ENCODE results near the gene KIF26B. TPM values are rescaled to one million over a fixed set of nuclear protein-coding genes. Genes with fewer than 3 reads are reported as not detected.

KIF26B gene
- total RNA-seq, 1 experiment from 2014 or later: 1.2 TPM

DNA sequence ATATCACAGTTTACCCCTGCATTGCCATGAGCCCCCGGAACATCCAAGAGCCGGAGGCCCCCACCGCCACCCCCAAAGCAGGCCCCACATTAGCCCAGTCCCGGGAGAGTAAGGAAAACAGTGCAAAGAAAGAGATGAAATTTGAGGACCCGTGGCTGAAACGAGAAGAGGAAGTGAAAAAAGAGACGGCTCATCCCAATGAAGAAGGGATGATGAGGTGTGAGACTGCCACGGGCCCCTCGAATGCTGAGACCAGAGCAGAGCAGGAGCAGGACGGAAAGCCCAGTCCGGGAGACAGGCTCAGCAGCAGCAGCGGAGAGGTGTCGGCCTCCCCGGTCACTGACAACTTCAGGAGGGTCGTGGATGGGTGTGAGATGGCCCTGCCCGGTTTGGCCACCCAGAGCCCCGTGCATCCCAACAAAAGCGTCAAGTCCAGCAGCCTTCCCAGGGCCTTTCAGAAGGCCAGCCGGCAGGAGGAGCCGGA lies 532.4 kb downstream of the KIF26B start (continued):
- TF ChIP-seq CREB1 (CRISPR knock-in tag; IDR thresholded peaks at IDR 0.05) (no peak), JAZF1 (CRISPR knock-in tag; IDR thresholded peaks at IDR 0.05) (no peak)

DNA sequence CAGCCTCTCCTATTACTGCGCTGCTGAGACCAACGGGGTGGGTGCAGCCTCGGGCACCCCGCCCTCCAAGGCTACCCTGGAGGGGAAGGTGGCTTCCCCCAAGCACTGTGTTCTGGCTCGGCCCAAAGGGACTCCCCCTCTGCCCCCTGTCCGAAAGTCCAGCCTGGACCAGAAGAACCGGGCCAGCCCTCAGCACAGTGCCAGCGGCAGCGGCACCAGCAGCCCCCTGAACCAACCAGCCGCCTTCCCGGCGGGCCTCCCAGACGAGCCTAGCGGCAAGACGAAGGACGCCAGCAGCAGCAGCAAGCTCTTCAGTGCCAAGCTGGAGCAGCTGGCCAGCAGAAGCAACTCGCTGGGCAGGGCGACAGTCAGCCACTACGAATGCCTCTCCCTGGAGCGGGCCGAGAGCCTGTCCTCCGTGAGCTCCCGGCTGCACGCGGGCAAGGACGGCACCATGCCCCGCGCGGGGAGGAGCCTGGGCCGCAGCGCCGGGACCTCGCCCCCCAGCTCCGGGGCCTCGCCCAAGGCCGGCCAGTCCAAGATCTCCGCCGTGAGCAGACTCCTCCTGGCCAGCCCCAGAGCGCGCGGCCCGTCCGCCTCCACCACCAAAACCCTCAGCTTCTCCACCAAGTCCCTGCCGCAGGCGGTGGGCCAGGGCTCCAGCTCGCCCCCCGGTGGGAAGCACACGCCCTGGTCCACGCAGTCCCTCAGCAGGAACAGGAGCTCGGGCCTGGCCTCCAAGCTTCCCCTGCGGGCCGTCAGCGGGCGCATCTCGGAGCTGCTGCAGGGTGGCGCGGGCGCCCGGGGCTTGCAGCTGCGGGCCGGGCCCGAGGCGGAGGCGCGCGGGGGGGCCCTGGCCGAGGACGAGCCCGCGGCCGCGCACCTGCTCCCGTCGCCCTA lies 533.1 kb downstream of the KIF26B start:
- no peaks in the 10 kb centered on the region for H3K36me3 Mint-ChIP-seq
- peak overlapping the region; percentile 47 for H3K4me3 Mint-ChIP-seq
- ChIA-PET POLR2A (interaction anchor here (0.6 kb wide), 1 partner anchor 810 kb away, joined by 3 read pairs; no protein-coding TSS in a partner anchor), CTCF (interaction anchor here (0.5 to 1.7 kb wide), 16 partner anchors 10 to 535 kb away, joined by 3 to 9 read pairs (median 4); partner anchors contain the start of gene KIF26B)
- DNase-seq (ENCODE audit: low spot score) (peak; percentile 61), ATAC-seq (peak; percentile 73)
- TF ChIP-seq, protein P1, sequence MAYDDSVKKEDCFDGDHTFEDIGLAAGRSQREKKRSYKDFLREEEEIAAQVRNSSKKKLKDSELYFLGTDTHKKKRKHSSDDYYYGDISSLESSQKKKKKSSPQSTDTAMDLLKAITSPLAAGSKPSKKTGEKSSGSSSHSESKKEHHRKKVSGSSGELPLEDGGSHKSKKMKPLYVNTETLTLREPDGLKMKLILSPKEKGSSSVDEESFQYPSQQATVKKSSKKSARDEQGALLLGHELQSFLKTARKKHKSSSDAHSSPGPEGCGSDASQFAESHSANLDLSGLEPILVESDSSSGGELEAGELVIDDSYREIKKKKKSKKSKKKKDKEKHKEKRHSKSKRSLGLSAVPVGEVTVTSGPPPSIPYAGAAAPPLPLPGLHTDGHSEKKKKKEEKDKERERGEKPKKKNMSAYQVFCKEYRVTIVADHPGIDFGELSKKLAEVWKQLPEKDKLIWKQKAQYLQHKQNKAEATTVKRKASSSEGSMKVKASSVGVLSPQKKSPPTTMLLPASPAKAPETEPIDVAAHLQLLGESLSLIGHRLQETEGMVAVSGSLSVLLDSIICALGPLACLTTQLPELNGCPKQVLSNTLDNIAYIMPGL (CRISPR knock-in tag; IDR thresholded peaks at IDR 0.05): 0 out of 2 replicates have a peak, but pooled peaks have one; percentile 28
- TF ChIP-seq ZNF423 (CRISPR knock-in tag; IDR thresholded peaks at IDR 0.05) (no peak), ETV6 (CRISPR knock-in tag; IDR thresholded peaks at IDR 0.05) (0 out of 2 replicates have a peak, but pooled peaks have one; percentile 56)
- no peaks in the 10 kb centered on the region for H3K9me3 Mint-ChIP-seq
- H3K27ac Mint-ChIP-seq: no peak overlapping the region
- H3K4me1 Mint-ChIP-seq: no peaks in the 10 kb centered on the region
- peaks cover 21% of the 10 kb centered on the region for H3K27me3 Mint-ChIP-seq (ENCODE audit: low read depth)

DNA sequence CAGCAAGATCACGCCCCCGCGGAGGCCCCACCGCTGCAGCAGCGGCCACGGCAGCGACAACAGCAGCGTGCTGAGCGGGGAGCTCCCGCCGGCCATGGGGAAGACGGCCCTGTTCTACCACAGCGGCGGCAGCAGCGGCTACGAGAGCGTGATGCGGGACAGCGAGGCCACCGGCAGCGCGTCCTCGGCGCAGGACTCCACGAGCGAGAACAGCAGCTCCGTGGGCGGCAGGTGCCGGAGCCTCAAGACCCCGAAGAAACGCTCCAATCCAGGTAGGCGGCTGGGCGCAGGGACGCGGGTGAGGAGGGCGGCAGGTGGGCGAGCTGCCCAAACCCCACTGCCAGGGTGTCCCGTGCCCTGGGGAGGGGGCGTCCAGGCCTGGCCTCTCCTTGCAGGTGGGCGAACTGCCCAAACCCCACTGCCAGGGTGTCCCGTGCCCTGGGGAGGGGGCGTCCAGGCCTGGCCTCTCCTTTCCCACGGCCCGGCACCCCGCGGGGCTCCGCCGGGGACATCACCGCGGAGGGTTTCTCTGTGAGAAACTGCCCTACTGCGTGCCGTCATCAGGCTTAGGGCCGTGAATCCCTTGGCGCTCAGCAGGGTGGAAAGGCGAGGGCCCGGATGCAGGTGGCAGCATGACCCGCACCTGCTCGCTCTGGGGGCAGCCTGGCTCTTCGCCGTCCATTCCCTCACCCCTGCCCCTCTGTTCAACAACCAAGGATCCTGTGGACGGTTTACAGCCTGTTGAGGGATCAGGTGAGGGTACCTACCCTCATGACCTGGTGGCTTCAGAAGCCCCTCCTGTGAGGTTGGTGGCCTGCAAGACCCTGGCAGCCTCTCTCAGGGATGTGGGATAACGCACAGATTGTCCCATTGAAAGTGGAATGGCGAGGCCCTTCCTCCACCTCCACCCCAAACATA lies 534.0 kb downstream of the KIF26B start:
- peak overlapping the region; percentile 20; the same call in 1 of the 2 replicates for H3K4me3 Mint-ChIP-seq
- TF ChIP-seq ZNF317 (CRISPR knock-in tag; IDR thresholded peaks at IDR 0.05; ENCODE audit: borderline replicate concordance, low read depth): no peak
- TF ChIP-seq, protein P2, sequence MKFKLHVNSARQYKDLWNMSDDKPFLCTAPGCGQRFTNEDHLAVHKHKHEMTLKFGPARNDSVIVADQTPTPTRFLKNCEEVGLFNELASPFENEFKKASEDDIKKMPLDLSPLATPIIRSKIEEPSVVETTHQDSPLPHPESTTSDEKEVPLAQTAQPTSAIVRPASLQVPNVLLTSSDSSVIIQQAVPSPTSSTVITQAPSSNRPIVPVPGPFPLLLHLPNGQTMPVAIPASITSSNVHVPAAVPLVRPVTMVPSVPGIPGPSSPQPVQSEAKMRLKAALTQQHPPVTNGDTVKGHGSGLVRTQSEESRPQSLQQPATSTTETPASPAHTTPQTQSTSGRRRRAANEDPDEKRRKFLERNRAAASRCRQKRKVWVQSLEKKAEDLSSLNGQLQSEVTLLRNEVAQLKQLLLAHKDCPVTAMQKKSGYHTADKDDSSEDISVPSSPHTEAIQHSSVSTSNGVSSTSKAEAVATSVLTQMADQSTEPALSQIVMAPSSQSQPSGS (CRISPR knock-in tag; IDR thresholded peaks at IDR 0.05; ENCODE audit: borderline replicate concordance, low read depth): no peak
- TF ChIP-seq, protein P3, sequence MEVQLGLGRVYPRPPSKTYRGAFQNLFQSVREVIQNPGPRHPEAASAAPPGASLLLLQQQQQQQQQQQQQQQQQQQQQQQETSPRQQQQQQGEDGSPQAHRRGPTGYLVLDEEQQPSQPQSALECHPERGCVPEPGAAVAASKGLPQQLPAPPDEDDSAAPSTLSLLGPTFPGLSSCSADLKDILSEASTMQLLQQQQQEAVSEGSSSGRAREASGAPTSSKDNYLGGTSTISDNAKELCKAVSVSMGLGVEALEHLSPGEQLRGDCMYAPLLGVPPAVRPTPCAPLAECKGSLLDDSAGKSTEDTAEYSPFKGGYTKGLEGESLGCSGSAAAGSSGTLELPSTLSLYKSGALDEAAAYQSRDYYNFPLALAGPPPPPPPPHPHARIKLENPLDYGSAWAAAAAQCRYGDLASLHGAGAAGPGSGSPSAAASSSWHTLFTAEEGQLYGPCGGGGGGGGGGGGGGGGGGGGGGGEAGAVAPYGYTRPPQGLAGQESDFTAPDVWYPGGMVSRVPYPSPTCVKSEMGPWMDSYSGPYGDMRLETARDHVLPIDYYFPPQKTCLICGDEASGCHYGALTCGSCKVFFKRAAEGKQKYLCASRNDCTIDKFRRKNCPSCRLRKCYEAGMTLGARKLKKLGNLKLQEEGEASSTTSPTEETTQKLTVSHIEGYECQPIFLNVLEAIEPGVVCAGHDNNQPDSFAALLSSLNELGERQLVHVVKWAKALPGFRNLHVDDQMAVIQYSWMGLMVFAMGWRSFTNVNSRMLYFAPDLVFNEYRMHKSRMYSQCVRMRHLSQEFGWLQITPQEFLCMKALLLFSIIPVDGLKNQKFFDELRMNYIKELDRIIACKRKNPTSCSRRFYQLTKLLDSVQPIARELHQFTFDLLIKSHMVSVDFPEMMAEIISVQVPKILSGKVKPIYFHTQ (CRISPR knock-in tag; IDR thresholded peaks at IDR 0.05): no peak
- TF ChIP-seq, protein P4, sequence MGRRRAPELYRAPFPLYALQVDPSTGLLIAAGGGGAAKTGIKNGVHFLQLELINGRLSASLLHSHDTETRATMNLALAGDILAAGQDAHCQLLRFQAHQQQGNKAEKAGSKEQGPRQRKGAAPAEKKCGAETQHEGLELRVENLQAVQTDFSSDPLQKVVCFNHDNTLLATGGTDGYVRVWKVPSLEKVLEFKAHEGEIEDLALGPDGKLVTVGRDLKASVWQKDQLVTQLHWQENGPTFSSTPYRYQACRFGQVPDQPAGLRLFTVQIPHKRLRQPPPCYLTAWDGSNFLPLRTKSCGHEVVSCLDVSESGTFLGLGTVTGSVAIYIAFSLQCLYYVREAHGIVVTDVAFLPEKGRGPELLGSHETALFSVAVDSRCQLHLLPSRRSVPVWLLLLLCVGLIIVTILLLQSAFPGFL (CRISPR knock-in tag; IDR thresholded peaks at IDR 0.05; ENCODE audit: borderline replicate concordance): no peak
- TF ChIP-seq, protein P5, sequence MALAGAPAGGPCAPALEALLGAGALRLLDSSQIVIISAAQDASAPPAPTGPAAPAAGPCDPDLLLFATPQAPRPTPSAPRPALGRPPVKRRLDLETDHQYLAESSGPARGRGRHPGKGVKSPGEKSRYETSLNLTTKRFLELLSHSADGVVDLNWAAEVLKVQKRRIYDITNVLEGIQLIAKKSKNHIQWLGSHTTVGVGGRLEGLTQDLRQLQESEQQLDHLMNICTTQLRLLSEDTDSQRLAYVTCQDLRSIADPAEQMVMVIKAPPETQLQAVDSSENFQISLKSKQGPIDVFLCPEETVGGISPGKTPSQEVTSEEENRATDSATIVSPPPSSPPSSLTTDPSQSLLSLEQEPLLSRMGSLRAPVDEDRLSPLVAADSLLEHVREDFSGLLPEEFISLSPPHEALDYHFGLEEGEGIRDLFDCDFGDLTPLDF (CRISPR knock-in tag; IDR thresholded peaks at IDR 0.05): no peak
- TF ChIP-seq, protein P6, sequence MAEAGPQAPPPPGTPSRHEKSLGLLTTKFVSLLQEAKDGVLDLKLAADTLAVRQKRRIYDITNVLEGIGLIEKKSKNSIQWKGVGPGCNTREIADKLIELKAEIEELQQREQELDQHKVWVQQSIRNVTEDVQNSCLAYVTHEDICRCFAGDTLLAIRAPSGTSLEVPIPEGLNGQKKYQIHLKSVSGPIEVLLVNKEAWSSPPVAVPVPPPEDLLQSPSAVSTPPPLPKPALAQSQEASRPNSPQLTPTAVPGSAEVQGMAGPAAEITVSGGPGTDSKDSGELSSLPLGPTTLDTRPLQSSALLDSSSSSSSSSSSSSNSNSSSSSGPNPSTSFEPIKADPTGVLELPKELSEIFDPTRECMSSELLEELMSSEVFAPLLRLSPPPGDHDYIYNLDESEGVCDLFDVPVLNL (CRISPR knock-in tag; IDR thresholded peaks at IDR 0.05; ENCODE audit: borderline replicate concordance, low read depth): no peak
- TF ChIP-seq CREB1 (CRISPR knock-in tag; IDR thresholded peaks at IDR 0.05): no peak
- no peak for TF ChIP-seq JAZF1 (CRISPR knock-in tag; IDR thresholded peaks at IDR 0.05)
- TF ChIP-seq NR1H2 (CRISPR knock-in tag; IDR thresholded peaks at IDR 0.05): no peak
- TF ChIP-seq ZNF416 (CRISPR knock-in tag; IDR thresholded peaks at IDR 0.05): no peak
- no peak for TF ChIP-seq ZNF263 (CRISPR knock-in tag; IDR thresholded peaks at IDR 0.05; ENCODE audit: low read depth)
- no peak for TF ChIP-seq ZNF423 (CRISPR knock-in tag; IDR thresholded peaks at IDR 0.05)
- TF ChIP-seq, protein P7, sequence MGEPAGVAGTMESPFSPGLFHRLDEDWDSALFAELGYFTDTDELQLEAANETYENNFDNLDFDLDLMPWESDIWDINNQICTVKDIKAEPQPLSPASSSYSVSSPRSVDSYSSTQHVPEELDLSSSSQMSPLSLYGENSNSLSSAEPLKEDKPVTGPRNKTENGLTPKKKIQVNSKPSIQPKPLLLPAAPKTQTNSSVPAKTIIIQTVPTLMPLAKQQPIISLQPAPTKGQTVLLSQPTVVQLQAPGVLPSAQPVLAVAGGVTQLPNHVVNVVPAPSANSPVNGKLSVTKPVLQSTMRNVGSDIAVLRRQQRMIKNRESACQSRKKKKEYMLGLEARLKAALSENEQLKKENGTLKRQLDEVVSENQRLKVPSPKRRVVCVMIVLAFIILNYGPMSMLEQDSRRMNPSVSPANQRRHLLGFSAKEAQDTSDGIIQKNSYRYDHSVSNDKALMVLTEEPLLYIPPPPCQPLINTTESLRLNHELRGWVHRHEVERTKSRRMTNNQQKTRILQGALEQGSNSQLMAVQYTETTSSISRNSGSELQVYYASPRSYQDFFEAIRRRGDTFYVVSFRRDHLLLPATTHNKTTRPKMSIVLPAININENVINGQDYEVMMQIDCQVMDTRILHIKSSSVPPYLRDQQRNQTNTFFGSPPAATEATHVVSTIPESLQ (CRISPR knock-in tag; IDR thresholded peaks at IDR 0.05): no peak

More for the DNA sequence above, 534.0 kb downstream of the KIF26B start:
- Mint-ChIP-seq H3K9me3 (no peaks in the 10 kb centered on the region), H3K27me3 (ENCODE audit: low read depth) (peaks cover 21% of the 10 kb centered on the region), H3K4me1 (no peaks in the 10 kb centered on the region), H3K27ac (no peak overlapping the region), H3K36me3 (no peaks in the 10 kb centered on the region)
- ChIA-PET CTCF (interaction anchor here (0.5 to 1.7 kb wide), 15 partner anchors 9 to 536 kb away, joined by 3 to 9 read pairs (median 4); partner anchors contain the start of gene KIF26B), POLR2A (no interaction called here)
- DNase-seq (ENCODE audit: low spot score) (peak; percentile 57), ATAC-seq (peak; percentile 46; the same call in 1 of the 2 replicates)
